GM18507 (cell line): ENCODE results near the gene XAF1.
"Not testable (repeated sequence)": the region's sequence is repeated elsewhere in the genome, so short reads cannot be mapped to it uniquely, and the experiment has no call there.

ENCODE experiments used
- DNase-seq: peaks from one replicate; pipeline ENCODE4 v3.0.0; 2011; ENCODE audit warnings: low read depth; ENCODE audit not compliant: insufficient read length; ENCODE audit errors: extremely low spot score
- FAIRE-seq: peaks from 2 replicates; lab custom pipeline; 2011; peaks lifted over from hg19 to GRCh38; lab: Jason Lieb, UNC

The XAF1 gene, protein sequence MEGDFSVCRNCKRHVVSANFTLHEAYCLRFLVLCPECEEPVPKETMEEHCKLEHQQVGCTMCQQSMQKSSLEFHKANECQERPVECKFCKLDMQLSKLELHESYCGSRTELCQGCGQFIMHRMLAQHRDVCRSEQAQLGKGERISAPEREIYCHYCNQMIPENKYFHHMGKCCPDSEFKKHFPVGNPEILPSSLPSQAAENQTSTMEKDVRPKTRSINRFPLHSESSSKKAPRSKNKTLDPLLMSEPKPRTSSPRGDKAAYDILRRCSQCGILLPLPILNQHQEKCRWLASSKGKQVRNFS

DNA sequence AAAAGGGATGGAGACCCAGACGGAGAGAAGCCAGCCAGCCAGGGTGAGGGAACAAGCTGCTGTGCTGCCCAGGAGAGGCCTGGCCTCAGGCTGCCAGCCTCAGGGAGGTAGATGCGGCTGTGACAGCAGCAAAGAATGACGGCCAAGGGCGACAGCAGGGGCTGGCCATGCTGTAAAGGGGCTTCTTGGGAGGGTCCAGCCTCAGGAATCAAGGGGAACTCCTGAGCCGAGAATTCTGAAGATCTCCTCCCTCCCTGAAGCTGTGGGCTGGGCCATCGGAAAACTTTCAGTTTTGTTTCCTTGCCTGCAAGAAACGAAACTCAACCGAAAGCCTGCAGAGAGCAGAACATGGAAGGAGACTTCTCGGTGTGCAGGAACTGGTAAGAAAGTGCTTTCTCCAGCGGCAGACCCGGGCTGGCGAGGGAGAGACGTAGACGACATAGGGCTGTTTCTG is at the start of gene XAF1:
Gene XAF1, plus strand, starts transcription at position 316 of the 454 bp plus-strand sequence. Its CDS starts 33 bp downstream, at position 349.
- FAIRE-seq (peak; percentile 97), DNase-seq (no peak)

DNA sequence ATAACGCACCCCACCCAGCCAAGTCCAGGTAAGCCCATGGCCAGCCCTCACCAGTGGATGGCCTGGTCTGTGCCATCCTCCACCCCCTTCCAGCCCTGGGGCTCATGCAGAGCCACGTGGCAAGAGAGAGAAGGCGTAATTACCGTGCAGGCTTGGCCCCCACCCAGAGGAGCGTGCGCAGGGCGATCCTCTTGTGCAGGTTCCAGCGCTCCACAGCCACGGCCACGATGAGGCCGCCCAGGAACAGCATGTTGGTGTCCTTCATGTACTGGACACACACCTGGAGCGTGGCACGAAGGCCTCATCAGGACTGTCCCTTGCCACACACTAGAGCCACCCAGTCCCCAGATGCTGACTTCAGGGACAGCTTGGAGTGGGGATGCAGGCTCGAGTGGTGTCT is 49.3 kb upstream of the XAF1 start:
- FAIRE-seq (no peak), DNase-seq (no peak)

DNA sequence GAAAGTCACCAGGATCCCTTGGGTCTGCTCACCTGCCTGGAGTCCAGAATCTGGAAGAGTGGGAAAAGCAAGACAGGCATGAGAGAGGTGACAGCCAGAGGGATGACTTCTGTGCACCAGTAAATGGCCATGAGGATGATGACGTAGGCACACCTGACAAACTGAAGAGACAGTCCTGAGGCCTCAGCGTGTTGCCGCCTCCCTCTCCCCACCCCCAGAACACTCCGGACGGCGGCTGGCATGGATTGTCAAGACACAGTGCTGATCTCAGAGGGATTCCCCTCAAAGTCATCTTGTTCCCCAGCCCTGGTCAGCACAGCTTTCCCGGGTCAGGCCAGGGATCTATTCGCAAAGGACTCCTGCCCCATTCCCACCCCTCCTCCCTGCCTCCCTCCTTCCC is 48.9 kb upstream of the XAF1 start:
- no peak for DNase-seq

DNA sequence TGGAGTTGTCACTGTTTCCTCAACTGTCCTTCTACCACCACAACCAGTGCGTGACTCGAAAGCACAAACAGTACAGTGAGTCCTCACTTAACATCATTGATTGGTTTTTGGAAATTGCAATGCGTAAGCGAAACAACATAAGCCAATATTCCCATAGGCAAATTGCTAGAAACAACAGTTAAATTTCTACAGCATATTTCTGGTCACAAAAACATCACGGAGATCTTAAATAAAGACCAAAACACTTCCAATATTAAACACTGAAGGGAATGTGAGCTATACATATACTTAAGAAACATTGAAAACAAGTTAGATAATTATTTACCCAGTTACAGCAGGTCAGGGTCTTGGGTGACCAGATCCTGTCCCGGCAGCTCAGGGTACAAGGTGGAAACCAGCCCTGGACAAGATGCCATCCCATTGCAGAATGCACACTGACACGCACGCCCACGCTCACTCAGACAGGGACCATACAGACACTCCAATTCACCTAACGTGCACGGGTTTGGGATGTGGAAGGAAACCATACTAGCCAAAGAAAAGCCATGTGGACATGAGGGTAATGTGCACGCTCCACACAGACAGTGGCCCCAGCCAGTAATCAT is 47.4 kb upstream of the XAF1 start:
- FAIRE-seq (no peak), DNase-seq (no peak)

More for the DNA sequence above, 48.9 kb upstream of the XAF1 start:
- FAIRE-seq = no peak

DNA sequence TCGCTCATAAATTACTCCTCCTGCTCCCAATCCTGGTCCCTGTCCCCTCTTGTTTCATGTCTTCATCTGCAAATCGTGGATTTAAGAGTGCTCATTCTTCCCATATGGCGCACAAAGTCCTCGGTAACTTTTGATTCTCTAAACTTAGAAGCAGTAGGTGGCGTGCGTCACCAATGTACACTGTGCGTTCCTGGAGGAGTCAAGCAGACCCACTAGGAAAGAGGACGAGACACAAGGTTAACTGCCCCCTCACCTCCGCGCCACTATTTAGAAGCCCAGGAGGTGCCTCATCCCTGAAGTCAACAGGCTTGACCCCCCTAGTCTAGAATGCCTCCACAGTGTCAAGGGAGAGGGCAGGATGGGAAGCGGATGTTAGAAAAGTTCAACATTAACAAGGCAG is 45.5 kb upstream of the XAF1 start:
- FAIRE-seq = no peak
- DNase-seq = no peak

DNA sequence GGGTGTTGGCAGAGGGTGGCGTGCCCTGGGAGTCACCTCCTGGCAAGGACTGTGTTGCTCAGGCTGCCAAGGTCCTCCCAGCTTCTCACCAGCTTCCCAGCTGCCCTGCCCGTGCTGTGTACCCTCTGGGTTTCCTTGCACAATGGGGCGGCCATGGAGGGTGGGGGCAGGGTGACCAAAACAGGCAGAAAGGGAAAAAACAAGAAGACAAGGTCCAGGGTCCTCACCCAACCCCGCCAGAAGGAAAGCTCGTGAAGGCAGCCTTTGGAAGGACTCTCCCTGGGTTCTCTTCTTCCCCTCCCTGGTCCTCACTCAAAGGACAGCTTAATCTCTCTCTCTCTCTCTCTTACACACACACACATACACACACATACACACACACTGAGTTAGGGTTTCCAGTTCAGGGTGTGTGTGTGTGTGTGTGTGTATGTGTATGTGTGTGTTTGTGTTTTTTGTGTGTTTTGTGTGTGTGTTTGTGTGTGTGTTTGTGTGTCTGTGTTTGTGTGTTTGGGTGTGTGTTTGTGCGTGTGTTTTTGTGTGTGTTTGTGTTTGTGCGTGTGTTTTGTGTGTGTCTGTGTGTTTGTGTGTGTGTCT is 44.7 kb upstream of the XAF1 start:
- FAIRE-seq = no peak

DNA sequence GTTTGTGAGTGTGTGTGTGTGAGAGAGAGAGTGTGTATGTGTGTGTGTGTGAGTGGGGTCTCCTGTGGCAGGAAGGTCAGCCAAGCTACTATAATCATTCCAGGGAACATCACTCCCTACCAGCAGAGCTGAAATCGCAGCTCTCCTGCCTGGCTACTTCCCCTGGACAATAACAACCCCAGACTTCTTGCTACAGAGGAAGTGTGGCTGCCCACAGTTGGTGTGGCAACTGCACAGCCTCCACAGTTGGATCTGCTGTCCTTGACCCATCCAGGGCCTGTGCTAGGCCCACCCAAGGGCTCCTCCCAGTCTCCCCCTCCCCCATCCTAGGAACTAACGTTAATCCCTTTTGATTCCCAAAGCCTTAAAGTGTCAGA is 44.2 kb upstream of the XAF1 start:
- no peak for DNase-seq
- no peak for FAIRE-seq

More for the DNA sequence above, 44.7 kb upstream of the XAF1 start:
- DNase-seq = no peak

DNA sequence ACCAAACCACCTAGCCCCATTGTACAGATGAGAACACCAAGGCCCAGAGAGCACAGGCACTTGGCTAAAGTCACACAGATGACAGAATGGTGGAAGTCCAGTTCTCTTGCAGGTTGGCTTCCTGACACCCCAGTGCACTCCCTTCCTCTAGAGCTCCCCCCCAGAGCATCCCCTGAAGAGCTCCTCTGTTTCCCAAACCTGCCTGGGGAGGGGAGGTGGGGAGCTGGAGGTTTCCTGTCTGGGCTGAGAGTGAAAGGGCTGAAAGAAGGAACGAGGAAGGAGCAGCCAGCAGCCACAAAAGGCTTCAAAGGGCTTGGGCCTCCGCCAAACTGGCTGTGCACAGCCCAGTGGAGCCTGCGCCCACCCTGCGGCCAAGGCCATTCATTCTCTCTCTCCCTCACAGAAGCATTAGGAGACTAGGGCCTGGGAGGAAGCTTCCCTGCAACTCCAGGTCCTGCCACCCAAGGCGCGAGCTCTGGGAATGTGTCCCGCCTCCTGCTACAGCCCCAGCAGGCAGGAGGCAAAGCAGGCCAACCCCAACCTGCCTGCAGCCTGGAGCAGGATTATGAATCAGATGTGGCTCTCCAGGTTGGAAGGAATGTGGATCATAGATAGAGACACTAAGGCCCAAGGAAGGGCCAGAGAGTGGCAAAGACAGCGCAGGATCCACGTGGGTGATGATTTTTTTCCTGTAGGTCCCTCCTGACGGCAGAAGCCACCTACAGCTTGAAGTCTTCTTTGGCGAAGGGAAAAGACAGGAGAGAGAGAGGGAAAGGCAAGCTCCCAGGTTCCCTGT is 43.6 kb upstream of the XAF1 start:
- FAIRE-seq (no peak), DNase-seq (no peak)

DNA sequence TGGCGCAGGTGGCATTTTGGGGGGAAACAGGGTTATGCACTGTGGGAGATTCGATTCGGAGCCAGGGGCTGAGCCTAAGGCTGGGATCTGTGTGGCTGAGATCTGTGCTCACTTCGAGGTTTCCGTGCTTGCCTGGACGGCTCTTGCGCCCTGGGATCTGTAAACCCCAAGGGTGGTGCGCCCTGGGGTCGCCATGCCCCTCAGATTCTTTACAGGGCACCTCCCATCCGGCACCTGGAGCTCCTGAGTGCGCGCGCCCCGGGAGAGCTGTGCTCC is 43.1 kb upstream of the XAF1 start:
- FAIRE-seq (no peak), DNase-seq (no peak)

DNA sequence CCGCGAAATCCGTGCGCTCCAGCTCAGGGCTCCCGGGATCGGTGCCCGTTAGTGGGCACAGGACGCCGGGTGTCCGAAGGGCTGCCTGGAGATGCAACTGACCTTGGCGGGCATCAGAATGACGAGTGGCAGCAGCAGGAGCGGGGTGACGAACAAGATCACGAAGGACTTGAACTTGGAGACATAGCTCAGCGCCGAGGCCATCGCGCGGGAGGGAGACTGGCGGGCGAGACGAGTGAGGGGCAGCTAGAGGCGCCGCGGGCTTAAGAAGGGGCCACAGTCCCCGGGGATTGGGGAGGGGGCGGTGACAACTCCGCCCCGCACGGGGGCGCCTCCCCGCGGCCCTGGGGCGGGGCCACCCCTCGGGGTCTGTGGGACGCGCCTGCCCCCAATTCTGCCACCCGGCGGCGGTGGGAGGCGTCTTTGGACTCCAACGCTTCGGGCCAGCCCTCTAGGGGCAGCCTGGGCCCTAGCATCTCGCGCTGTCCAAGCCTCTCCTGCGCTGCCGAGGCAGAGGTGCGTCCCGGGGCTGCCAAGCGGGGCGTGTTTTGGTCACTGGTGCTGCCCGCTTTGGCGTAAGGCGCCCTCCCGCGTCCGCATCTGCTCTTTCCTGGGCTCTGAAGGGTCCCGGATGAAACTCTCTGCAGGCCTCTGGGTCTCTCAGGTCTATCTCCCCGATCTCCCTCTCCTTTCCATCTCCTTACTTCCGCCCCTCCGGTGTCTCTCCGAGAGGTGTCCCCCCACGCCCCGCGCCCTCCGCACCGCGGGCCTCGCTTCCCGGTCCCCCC is 42.5 kb upstream of the XAF1 start, which contains the start of gene SLC13A5:
Gene SLC13A5, minus strand, starts transcription at position 240 of the 788 bp plus-strand sequence. Its CDS starts 36 bp downstream, at position 204.
- FAIRE-seq (no peak), DNase-seq (no peak)

DNA sequence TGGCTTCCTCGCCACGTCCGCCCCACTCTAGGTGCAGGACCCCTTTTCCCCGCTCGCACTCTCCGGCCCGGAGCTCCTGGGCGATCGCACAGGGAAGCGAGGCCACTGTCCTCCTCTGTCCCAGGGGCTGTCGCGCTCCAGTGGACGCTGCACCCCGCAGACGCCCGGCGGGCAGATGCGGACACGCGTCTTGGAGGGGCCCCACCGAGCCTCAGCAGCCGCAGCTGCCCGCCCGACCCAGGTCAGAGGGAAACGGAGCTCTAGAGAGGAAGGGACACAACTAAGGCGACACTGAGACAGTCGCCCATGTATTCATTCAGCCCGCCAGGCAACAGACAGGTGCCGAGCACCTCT is 42.0 kb upstream of the XAF1 start:
- no peak for FAIRE-seq

DNA sequence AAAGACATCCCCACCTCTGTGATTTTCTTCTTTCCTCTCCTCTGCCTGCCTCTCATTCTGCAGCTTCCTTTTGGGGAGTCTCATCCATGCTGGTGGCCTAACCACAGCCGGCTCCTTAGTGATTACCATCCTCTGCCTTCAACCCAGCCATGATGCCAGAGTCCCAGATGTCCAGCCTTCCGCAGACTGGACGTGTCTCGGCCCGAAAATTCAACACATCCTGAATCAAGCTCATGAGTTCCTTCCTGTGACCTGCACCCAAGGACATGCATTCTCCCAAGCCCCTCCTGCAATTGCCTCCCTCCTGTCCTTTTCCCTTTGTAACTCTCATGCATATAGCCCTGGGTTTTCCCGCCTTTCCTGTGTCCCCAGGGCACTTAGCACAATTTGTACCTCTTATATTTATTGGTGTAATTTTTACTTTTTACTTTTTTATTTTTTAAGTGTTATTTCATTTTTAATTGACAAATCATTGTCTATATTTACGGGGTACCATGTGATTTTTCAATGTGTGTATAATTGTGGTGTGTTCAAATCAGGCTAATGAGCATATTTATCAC is 41.5 kb upstream of the XAF1 start:
- FAIRE-seq = no peak
- no peak for DNase-seq

More for the DNA sequence above, 42.0 kb upstream of the XAF1 start:
- no peak for DNase-seq

DNA sequence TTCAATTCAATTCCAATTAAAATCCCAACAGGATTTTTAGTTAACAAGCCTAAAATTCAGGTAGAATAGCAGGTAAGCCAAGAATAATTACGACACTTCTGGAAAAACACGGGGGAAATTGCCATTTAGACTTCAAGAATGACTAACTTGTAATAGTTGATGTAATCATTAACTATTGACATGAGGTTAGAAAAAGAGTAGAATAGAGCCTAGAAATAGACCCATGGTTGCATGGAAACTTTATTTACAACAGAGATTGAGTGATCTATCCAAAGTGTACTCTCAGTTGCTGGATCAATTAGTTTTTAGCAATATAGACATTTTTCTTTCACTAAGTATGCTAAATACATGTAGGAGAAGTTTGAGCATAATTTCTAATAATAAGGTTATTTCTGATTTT is 39.1 kb upstream of the XAF1 start:
- FAIRE-seq = no peak
- DNase-seq = no peak

DNA sequence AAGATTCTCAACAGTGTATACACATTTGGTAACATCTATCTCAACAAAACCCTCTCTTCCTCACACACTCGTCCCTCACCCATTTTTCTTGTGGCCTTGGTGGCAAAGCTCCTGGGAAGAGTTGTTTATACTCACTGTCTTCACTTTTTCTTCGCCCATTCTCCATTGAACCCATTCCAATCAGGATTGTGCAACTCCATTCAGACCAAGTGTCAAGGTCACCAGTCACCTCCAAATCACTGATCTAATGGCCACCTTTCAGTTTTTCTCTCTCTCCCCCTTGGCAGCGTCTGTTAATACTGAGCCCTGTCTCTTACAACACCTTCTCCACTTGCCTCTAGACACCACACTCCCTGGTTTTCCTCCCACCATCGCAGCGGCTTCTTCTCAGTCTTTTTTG is 34.1 kb upstream of the XAF1 start:
- FAIRE-seq (no peak), DNase-seq (no peak)

DNA sequence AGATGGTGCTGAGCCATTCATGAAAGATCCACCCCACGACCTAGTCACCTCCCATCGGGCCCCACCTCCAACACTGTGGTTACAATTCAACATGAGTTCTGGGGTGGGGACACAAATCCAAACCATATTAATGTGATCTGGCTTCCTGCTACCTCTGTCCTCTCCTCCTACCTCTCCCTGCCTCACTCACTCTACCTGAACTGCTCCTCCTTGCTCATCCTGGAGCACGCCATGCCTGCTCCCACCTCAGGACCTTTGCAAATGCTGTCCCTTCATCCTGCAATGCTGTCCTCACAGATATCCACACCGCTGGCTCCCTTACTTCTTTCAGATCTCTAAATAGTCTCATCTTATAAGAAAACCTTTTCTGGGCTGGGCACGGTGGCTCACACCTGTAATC is 31.8 kb upstream of the XAF1 start:
- DNase-seq = no peak
- no peak for FAIRE-seq

DNA sequence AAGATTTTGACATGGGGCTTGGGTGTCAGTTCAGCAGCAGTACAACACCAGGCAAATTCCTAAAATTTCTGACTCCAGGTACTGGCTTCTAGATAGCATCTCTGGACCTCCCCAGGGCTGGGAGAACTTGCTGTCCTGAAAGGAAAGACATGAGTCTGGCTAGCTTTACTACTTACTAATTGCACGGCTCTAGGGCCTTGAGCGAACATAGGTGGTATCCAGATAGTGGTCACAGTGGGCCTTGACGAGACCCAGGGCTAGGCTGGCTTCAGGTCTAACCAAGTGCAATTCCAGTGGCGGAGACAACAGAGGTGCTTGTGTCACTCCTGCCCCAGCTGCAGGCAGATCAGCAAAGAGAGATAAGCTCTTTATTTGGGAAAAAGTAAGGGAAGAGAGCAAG is 26.3 kb upstream of the XAF1 start:
- no peak for DNase-seq

DNA sequence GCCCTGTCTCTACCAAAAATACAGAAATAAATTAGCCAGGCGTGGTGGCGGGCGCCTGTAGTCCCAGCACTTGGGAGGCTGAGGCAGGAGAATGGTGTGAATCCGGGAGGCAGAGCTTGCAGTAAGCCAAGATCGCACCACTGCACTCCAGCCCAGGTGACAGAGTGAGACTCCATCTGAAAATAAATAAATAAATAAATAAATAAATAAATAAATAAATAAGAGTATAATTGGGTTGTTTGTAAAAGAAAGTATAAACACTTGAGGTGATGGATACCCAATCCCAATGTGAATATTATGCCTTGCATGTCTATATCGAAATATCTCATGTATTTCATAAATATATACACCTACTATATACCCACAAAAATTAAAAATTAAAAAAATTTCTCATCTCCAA is 9.2 kb upstream of the XAF1 start:
- FAIRE-seq = not testable (repeated sequence)

More for the DNA sequence above, 26.3 kb upstream of the XAF1 start:
- FAIRE-seq = no peak

DNA sequence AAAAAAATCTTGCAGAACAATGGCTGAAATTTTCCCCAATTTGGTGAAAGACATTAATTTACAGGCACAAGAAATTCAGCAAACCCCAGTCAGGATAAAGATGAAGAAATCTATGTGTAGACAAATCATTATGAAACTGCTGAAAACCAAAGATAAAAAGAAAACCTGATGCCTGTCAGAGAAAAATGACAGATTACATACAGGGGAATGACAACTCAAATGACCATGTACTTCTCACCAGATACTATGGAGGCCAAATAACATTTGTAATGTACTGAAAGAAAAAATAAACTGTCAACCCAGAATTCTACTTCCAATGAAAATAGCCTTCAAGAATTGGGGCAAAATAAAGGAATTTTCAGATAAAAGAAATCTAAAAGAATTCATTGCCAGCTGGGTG is 7.2 kb upstream of the XAF1 start:
- no peak for DNase-seq
- no peak for FAIRE-seq

More for the DNA sequence above, 9.2 kb upstream of the XAF1 start:
- DNase-seq = not testable (repeated sequence)

DNA sequence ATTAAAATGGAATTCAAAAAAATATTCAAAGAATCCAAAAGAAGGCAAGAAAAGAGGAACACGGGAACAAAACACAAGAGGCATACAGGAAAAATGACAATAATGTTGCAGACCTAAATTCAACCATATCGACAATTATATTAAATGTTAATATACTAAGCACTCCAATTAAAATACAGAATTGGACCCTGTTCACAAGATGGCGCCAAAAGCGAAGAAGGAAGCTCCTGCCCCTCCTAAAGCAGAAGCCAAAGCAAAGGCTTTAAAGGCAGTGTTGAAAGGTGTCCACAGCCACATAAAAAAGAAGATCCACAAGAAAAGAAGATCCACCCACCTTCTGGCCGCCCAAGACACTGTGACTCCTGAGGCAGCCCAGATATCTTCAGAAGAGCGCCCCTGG is 6.3 kb upstream of the XAF1 start:
- FAIRE-seq (no peak), DNase-seq (no peak)
